HCT116 (cell line): Measurements from ENCODE around the gene MEOX1. TPM values are rescaled to one million over a fixed set of nuclear protein-coding genes. Genes with fewer than 3 reads are reported as not detected.
"Not testable (repeated sequence)": the region's sequence is repeated elsewhere in the genome, so short reads cannot be mapped to it uniquely, and the experiment has no call there.

Experiments used
- ATAC-seq: fragments of 200-7000 bp; cut with Tn5 transposase; 2 replicates; pipeline ENCODE4 v1.9.1; 2020; ENCODE audit warnings: mild to moderate bottlenecking, moderate library complexity
- BruUV-seq: library from RNA; stranded (reverse); fragments of 400-500 nt; replicated peaks from 2 replicates; lab custom pipeline; 2021; lab: Mats Ljungman, UMichigan
- CTCF ChIA-PET: fragments of 300-600 bp; sonication (Branson Sonifier 250); formaldehyde crosslinking; loops from one replicate; lab custom pipeline; 2021; ENCODE audit warnings: antibody characterized with exemption; lab: Charles Lee
- POLR2A ChIA-PET: fragments of 300-600, 350-600 bp; sonication (Branson Sonifier 250); formaldehyde crosslinking; loops from one replicate; lab custom pipeline; 2021; ENCODE audit warnings: antibody characterized with exemption; lab: Charles Lee
- RAD21 ChIA-PET, 2 experiments: fragments of 300-600 bp; sonication (Branson Sonifier 250); formaldehyde crosslinking; loops; one replicate each; lab custom pipeline; 2023; ENCODE audit warnings: low total read pairs in 2 of 2; ENCODE audit not compliant: uncharacterized antibody in 2 of 2, unreplicated experiment in 2 of 2, low non-redundant PET in 1 of 2; lab: Charles Lee
- DNase-seq: peaks from one replicate; pipeline ENCODE4 v3.0.0-alpha.2; 2010; ENCODE audit warnings: low read depth, low spot score
- H2AFZ ChIP-seq: fragments of 200-600 bp; shearing (Covaris generic), sonication (generic); 2 replicates; pipeline ENCODE4 v1.6.1; 2017; ENCODE audit warnings: low read depth, mixed run types, mixed read lengths, antibody characterized with exemption, low read length; ENCODE audit not compliant: poor library complexity, severe bottlenecking
- H3K27ac ChIP-seq: 2 replicates; pipeline ENCODE4 v1.5.1; 2012; ENCODE audit warnings: low read depth, low read length
- H3K27me3 ChIP-seq: fragments of 200-600 bp; sonication (generic); 2 replicates; pipeline ENCODE4 v1.6.1; 2016; ENCODE audit warnings: mixed run types, low read length, mixed read lengths; ENCODE audit not compliant: insufficient read depth
- H3K36me3 ChIP-seq, 2 experiments: fragments of 200-500 bp in 1 of 2; fragments of 200-600 bp in 1 of 2; sonication (Bioruptor generic) in 1 of 2; sonication (generic) in 1 of 2; 2 replicates each; pipeline versions ENCODE4 v1.5.1 to v1.6.1; 2014 to 2016; ENCODE audit warnings: low read length in 2 of 2, inconsistent platforms in 1 of 2, mixed read lengths in 1 of 2, mixed run types in 1 of 2; ENCODE audit not compliant: insufficient read depth in 2 of 2, control insufficient read depth in 1 of 2
- H3K4me1 ChIP-seq, 2 experiments: fragments of 200-600 bp in 1 of 2; sonication (generic) in 1 of 2; 2 replicates each; pipeline versions ENCODE4 v1.5.1 to v1.6.1; 2012 to 2017; ENCODE audit warnings: low read length in 2 of 2, inconsistent platforms in 1 of 2, mild to moderate bottlenecking in 1 of 2, mixed read lengths in 1 of 2, mixed run types in 1 of 2, moderate library complexity in 1 of 2; ENCODE audit not compliant: insufficient read depth in 2 of 2, control insufficient read depth in 1 of 2
- H3K4me2 ChIP-seq: fragments of 200-600 bp; sonication (generic); 2 replicates; pipeline ENCODE4 v1.6.1; 2017; ENCODE audit warnings: mixed run types, low read length, mixed read lengths
- H3K4me3 ChIP-seq, 2 experiments: fragments of 200-600 bp in 1 of 2; sonication (generic) in 1 of 2; replicated peaks in 1 of 2; 2 replicates each; pipeline ENCODE4 v1.5.1; 2011 to 2016; ENCODE audit warnings: low read length in 2 of 2, control low read depth in 1 of 2, low read depth in 1 of 2, mild to moderate bottlenecking in 1 of 2, mixed read lengths in 1 of 2, mixed run types in 1 of 2
- H3K79me2 ChIP-seq: fragments of 200-600 bp; sonication (generic); 2 replicates; pipeline ENCODE4 v1.6.1; 2017; ENCODE audit warnings: mild to moderate bottlenecking, mixed run types, low read length, moderate library complexity, mixed read lengths; ENCODE audit not compliant: insufficient read depth
- H3K9ac ChIP-seq: fragments of 200-600 bp; sonication (generic); 2 replicates; pipeline ENCODE4 v1.6.1; 2016; ENCODE audit warnings: low read length, mixed read lengths
- H3K9me2 ChIP-seq: fragments of 200-600 bp; sonication (generic), shearing (Covaris generic); 2 replicates; pipeline ENCODE4 v1.6.1; 2017; ENCODE audit warnings: mixed run types, mild to moderate bottlenecking, moderate library complexity; ENCODE audit not compliant: insufficient read depth
- H3K9me3 ChIP-seq, 2 experiments: fragments of 200-500 bp in 1 of 2; fragments of 200-600 bp in 1 of 2; sonication (Bioruptor generic) in 1 of 2; sonication (generic) in 1 of 2; 2 replicates each; pipeline ENCODE4 v1.6.1; 2014 to 2017; ENCODE audit warnings: low read length in 2 of 2, mixed read lengths in 2 of 2, inconsistent platforms in 1 of 2, low read depth in 1 of 2, mild to moderate bottlenecking in 1 of 2, mixed run types in 1 of 2, moderate library complexity in 1 of 2; ENCODE audit not compliant: control insufficient read depth in 1 of 2, insufficient read depth in 1 of 2
- H4K20me1 ChIP-seq: fragments of 200-600 bp; sonication (generic), shearing (Covaris generic); 2 replicates; pipeline ENCODE4 v1.6.1; 2017; ENCODE audit warnings: mixed run types, mild to moderate bottlenecking, moderate library complexity; ENCODE audit not compliant: insufficient read depth
- CBX3 ChIP-seq: IDR thresholded peaks from 2 replicates; pipeline ENCODE4 v1.6.1; 2012; ENCODE audit warnings: low read depth
- CEBPB ChIP-seq: IDR thresholded peaks from 2 replicates; pipeline ENCODE4 v1.6.1; 2012; ENCODE audit warnings: low read depth
- ELF1 ChIP-seq: IDR thresholded peaks from 2 replicates; pipeline ENCODE4 v1.6.1; 2012; ENCODE audit warnings: low read depth, borderline replicate concordance
- EZH2 ChIP-seq: fragments of 200-600 bp; sonication (generic); IDR thresholded peaks from 2 replicates; pipeline ENCODE4 v1.6.1; 2017; ENCODE audit warnings: antibody characterized with exemption, mixed run types
- JUND ChIP-seq: IDR thresholded peaks from 2 replicates; pipeline ENCODE4 v1.6.1; 2012
- POLR2A ChIP-seq: IDR thresholded peaks from 2 replicates; pipeline ENCODE4 v1.7.0; 2011; ENCODE audit warnings: borderline replicate concordance; ENCODE audit not compliant: insufficient read depth, insufficient read length; ENCODE audit errors: extremely low read depth
- RAD21 ChIP-seq: IDR thresholded peaks from 2 replicates; pipeline ENCODE4 v1.6.1; 2012; ENCODE audit warnings: low read depth, mild to moderate bottlenecking
- SIN3A ChIP-seq: IDR thresholded peaks from 2 replicates; pipeline ENCODE4 v1.6.1; 2012; ENCODE audit warnings: low read depth
- YY1 ChIP-seq: IDR thresholded peaks from 2 replicates; pipeline ENCODE4 v1.6.1; 2011; ENCODE audit warnings: low read length, low read depth, moderate library complexity, mild to moderate bottlenecking; ENCODE audit not compliant: insufficient replicate concordance; ENCODE audit errors: extremely low read depth
- intact Hi-C: fragments of 100-400 bp; cut with micrococcal nuclease; formaldehyde crosslinking; loops from 2 replicates; pipeline ENCODE4 v1.10.0; 2022
- total RNA-seq: library from RNA; stranded (reverse); gene quantifications from one replicate; pipeline ENCODE4 v1.2.1, GENCODE V29; 2021; ENCODE audit not compliant: unreplicated experiment
- TF ChIP-seq, protein P1 (sequence below), 3 experiments: fragments of 200-600 bp in 1 of 3; sonication (generic) in 1 of 3; IDR thresholded peaks in 2 of 3; conservative IDR thresholded peaks in 1 of 3; 2 replicates each; pipeline ENCODE4 v1.5.1; 2012 to 2017; ENCODE audit warnings: low read depth in 2 of 3, low read length in 2 of 3, antibody characterized with exemption in 1 of 3, borderline replicate concordance in 1 of 3, control low read depth in 1 of 3, mild to moderate bottlenecking in 1 of 3, mixed read lengths in 1 of 3, mixed run types in 1 of 3, moderate library complexity in 1 of 3; ENCODE audit not compliant: insufficient read depth in 1 of 3
- TF ChIP-seq, protein P2 (sequence below): IDR thresholded peaks from 2 replicates; pipeline ENCODE4 v1.6.1; 2012

The MEOX1 gene
- total RNA-seq, 1 experiment from 2014 or later, result not detected

DNA sequence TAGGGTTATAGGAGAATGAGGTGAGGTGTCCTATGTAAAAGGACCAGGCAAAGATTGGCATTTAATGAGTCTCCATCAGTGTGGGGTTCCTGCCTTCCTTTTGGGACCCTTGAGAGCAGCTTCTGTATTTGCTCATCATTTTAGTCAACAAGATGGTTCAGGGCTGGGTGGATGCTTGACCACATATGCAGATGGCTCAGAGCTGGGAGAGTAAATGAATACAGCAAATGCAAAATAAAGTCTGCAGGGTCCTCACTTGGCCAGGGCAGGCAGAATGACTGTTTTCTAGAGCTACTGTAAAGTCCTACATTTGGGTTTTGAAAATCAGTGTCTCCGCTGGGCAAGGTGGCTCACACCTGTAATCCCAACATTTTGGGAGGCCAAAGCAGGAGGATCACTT, 58.4 kb downstream of the MEOX1 start (continued):
- TF ChIP-seq, protein P1, sequence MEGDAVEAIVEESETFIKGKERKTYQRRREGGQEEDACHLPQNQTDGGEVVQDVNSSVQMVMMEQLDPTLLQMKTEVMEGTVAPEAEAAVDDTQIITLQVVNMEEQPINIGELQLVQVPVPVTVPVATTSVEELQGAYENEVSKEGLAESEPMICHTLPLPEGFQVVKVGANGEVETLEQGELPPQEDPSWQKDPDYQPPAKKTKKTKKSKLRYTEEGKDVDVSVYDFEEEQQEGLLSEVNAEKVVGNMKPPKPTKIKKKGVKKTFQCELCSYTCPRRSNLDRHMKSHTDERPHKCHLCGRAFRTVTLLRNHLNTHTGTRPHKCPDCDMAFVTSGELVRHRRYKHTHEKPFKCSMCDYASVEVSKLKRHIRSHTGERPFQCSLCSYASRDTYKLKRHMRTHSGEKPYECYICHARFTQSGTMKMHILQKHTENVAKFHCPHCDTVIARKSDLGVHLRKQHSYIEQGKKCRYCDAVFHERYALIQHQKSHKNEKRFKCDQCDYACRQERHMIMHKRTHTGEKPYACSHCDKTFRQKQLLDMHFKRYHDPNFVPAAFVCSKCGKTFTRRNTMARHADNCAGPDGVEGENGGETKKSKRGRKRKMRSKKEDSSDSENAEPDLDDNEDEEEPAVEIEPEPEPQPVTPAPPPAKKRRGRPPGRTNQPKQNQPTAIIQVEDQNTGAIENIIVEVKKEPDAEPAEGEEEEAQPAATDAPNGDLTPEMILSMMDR (IDR thresholded peaks at IDR 0.05 in 2 of 3, conservative IDR thresholded peaks at IDR 0.05 in 1 of 3; ENCODE audit: borderline replicate concordance in 1 of 3, insufficient read depth in 1 of 3, low read depth in 2 of 3, low read length in 2 of 3), result no peak
- TF ChIP-seq, protein P2, sequence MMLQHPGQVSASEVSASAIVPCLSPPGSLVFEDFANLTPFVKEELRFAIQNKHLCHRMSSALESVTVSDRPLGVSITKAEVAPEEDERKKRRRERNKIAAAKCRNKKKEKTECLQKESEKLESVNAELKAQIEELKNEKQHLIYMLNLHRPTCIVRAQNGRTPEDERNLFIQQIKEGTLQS, result no peak
- TF ChIP-seq EZH2 (no peak), CBX3 (no peak), JUND (no peak), SIN3A (no peak), CEBPB (no peak), ELF1 (no peak), YY1 (no peak), POLR2A (no peak), RAD21 (no peak)
- TF ChIP-seq, all 23 proteins: peak for 0

DNA sequence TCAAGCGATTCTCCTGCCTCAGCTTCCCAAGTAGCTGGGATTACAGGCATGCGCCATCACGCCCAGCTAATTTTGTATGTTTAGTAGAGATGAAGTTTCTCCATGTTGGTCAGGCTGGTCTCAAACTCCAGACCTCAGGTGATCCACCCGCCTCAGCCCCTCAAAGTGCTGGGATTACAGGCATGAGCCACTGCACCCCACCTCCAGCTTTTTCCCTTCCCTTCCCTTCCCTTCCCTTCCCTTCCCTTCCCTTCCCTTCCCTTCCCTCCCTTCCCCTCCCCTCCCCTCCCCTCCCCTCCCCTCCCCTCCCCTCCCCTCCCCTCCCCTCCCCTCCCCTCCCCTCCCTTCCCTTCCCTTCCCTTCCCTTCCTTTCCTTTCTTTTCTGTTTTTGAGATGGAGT, 59.2 kb downstream of the MEOX1 start:
- RAD21 ChIA-PET, H2AFZ ChIP-seq, DNase-seq, H3K79me2 ChIP-seq, H3K4me2 ChIP-seq, ATAC-seq, CTCF ChIA-PET, H3K9me3 ChIP-seq, H3K9me2 ChIP-seq, H3K4me1 ChIP-seq, H3K9ac ChIP-seq, H3K27ac ChIP-seq, H3K4me3 ChIP-seq, BruUV-seq, intact Hi-C loops, H3K27me3 ChIP-seq, H4K20me1 ChIP-seq, H3K36me3 ChIP-seq, POLR2A ChIA-PET: not testable (repeated sequence)
